Adrenal gland (tissue), 5 donors: ENCODE results near the gene TEKT1.

ENCODE experiments used
- POLR2A ChIP-seq, 2 donors: fragments of 450-650 bp; IDR thresholded peaks; one replicate each; pipeline ENCODE4 v1.6.1; 2017; ENCODE audit warnings: antibody characterized with exemption in 2 of 2, mild to moderate bottlenecking in 2 of 2, moderate library complexity in 1 of 2
- TF ChIP-seq, protein P1 (sequence below), 6 experiments: fragments of 450-650 bp in 4 of 6; fragments of 200-600 bp in 2 of 6; sonication (generic) in 1 of 6; IDR thresholded peaks; 1 replicate in 5 of 6; 2 replicates in 1 of 6; pipeline versions ENCODE4 v1.5.1 to v1.8.0; 2016 to 2021; ENCODE audit warnings: antibody characterized with exemption in 6 of 6, mild to moderate bottlenecking in 2 of 6, moderate library complexity in 1 of 6
- donor health status: DM: no; HTN: no; CAD: no.

DNA sequence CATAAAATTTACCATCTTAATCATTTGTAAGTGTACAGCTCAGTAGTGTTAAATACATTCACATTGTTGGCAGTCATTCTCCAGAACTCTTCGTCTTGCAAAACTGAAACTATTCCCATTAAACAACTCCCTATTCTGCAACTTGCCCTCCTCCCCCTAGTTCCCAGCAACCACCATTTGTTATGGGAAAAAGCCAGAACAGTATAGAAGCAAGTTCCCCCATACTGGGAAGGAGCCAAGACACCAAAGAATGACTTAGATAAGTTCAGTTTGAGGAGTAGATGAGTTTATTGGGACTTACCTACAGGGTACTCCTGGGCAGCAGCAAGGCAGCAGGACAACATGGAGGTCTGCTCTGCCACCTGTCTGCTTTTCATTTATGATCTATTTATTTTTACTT is 39.3 kb upstream of the TEKT1 start:
- TF ChIP-seq, protein P1, sequence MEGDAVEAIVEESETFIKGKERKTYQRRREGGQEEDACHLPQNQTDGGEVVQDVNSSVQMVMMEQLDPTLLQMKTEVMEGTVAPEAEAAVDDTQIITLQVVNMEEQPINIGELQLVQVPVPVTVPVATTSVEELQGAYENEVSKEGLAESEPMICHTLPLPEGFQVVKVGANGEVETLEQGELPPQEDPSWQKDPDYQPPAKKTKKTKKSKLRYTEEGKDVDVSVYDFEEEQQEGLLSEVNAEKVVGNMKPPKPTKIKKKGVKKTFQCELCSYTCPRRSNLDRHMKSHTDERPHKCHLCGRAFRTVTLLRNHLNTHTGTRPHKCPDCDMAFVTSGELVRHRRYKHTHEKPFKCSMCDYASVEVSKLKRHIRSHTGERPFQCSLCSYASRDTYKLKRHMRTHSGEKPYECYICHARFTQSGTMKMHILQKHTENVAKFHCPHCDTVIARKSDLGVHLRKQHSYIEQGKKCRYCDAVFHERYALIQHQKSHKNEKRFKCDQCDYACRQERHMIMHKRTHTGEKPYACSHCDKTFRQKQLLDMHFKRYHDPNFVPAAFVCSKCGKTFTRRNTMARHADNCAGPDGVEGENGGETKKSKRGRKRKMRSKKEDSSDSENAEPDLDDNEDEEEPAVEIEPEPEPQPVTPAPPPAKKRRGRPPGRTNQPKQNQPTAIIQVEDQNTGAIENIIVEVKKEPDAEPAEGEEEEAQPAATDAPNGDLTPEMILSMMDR (IDR thresholded peaks at IDR 0.05), result no peak
- no peak for TF ChIP-seq POLR2A (IDR thresholded peaks at IDR 0.05)
